Gastroesophageal sphincter (tissue), 4 donors: ENCODE results near the gene FNDC3B. TPM values are rescaled to one million over a fixed set of nuclear protein-coding genes. Genes with fewer than 3 reads are reported as not detected.
"Not testable (repeated sequence)": the region's sequence is repeated elsewhere in the genome, so short reads cannot be mapped to it uniquely, and the experiment has no call there.

Experiments
- ATAC-seq: fragments of 150-250 bp; one replicate; pipeline ENCODE4 v1.9.1; 2016; ENCODE audit warnings: mild to moderate bottlenecking, moderate library complexity
- H3K27ac ChIP-seq, 4 donors: fragments of 200-600 bp; sonication (generic) in 3 of 4; 1 replicate in 3 of 4; 2 replicates in 1 of 4; pipeline ENCODE4 v1.5.1; 2016 to 2019
- H3K27me3 ChIP-seq: fragments of 200-600 bp; sonication (generic); one replicate; pipeline ENCODE4 v1.5.1; 2019
- H3K36me3 ChIP-seq, 2 donors: fragments of 200-600 bp; sonication (generic); one replicate each; pipeline ENCODE4 v1.5.1; 2019; ENCODE audit warnings: control low read depth in 1 of 2
- H3K4me1 ChIP-seq, 3 donors: fragments of 200-600 bp; sonication (generic); 1 replicate in 2 of 3; 2 replicates in 1 of 3; pipeline ENCODE4 v1.5.1; 2016 to 2019; ENCODE audit warnings: control low read depth in 2 of 3
- H3K4me3 ChIP-seq, 2 donors: fragments of 200-600 bp; sonication (generic); one replicate each; pipeline ENCODE4 v1.5.1; 2019; ENCODE audit warnings: mild to moderate bottlenecking in 1 of 2, moderate library complexity in 1 of 2
- H3K9me3 ChIP-seq, 3 donors: fragments of 200-600 bp; sonication (generic); one replicate each; pipeline ENCODE4 v1.5.1; 2017 to 2019; ENCODE audit warnings: control low read depth in 2 of 3
- CTCF ChIP-seq, 4 experiments: fragments of 200-600 bp in 2 of 4; fragments of 450-650 bp in 2 of 4; sonication (generic) in 1 of 4; IDR thresholded peaks; one replicate each; pipeline ENCODE4 v1.5.1; 2017 to 2019; ENCODE audit warnings: antibody characterized with exemption in 4 of 4, mild to moderate bottlenecking in 2 of 4, moderate library complexity in 2 of 4
- EP300 ChIP-seq: sonication (generic); formaldehyde crosslinking; IDR thresholded peaks from one replicate; pipeline ENCODE4 v1.6.1; 2017; ENCODE audit warnings: antibody characterized with exemption, mild to moderate bottlenecking
- POLR2A ChIP-seq, 2 donors: fragments of 450-650 bp; IDR thresholded peaks; one replicate each; pipeline ENCODE4 v1.6.1; 2017; ENCODE audit warnings: antibody characterized with exemption in 2 of 2, mild to moderate bottlenecking in 2 of 2, moderate library complexity in 1 of 2
- POLR2AphosphoS5 ChIP-seq: sonication (generic); formaldehyde crosslinking; IDR thresholded peaks from one replicate; pipeline ENCODE4 v1.6.1; 2017; ENCODE audit warnings: antibody characterized with exemption
- WGBS, 2 donors: methylation state at CpG; one replicate each; pipeline ENCODE4 v1.1.5; 2018; ENCODE audit warnings: low coverage in 1 of 2; 5-methylcytosine and 5-hydroxymethylcytosine counted together
- total RNA-seq, 4 donors: library from RNA; depleted of rRNA; stranded (reverse); fragments of >200 nt; gene quantifications; one replicate each; pipeline ENCODE4 v1.1.0, GENCODE V29; 2016

The FNDC3B gene
- total RNA-seq = 10 to 100 TPM; 53.1 to 97.2 (median 70.8) TPM

GRCh38 chr3:172039436-172040077, at the start of gene FNDC3B:
Gene FNDC3B, plus strand, starts transcription at chr3:172039578. Its CDS starts 72,902 bp downstream, at chr3:172112480.
- WGBS, 2 donors = 0% methylated on average over 5 of the region's 59 CpGs; no CpG with 5 or more reads in 1 of the 2 donors
- Histone ChIP-seq H3K27me3 (no peaks in the 10 kb centered on the region), H3K27ac (peak within 1 kb of the TSS; percentile 95 to 99 (median 98)), H3K9me3 (no peaks in the 10 kb centered on the region), H3K4me3 (peak within 1 kb of the TSS; percentile 93 to 99), H3K36me3 (no peaks in the 10 kb centered on the region), H3K4me1 (peaks cover 0 to 41% (median 15%) of the 10 kb centered on the region in 3 donors)
- TF ChIP-seq POLR2A (IDR thresholded peaks at IDR 0.05) (peak; percentile 86), CTCF (IDR thresholded peaks at IDR 0.05) (peak in 1 of 4 experiments; percentile 16), EP300 (no peak), POLR2AphosphoS5 (peak; percentile 88)
- ATAC-seq = peak; percentile 87

GRCh38 chr3:171990239-171990638, 49.1 kb upstream of the FNDC3B start:
- H3K4me1 ChIP-seq, H3K9me3 ChIP-seq, H3K4me3 ChIP-seq, H3K27me3 ChIP-seq, ATAC-seq, H3K27ac ChIP-seq, H3K36me3 ChIP-seq: not testable (repeated sequence)
- 94 to 95% methylated on average over 2 to 3 of the region's 3 CpGs for WGBS, 2 donors

GRCh38 chr3:171991166-171991565, 48.2 kb upstream of the FNDC3B start:
- H3K4me3 ChIP-seq = no peak overlapping the region
- TF ChIP-seq CTCF (IDR thresholded peaks at IDR 0.05) (no peak), EP300 (no peak), POLR2A (IDR thresholded peaks at IDR 0.05) (no peak), POLR2AphosphoS5 (no peak)
- no peak overlapping the region for H3K27ac ChIP-seq
- no peaks in the 10 kb centered on the region for H3K36me3 ChIP-seq
- 61 to 78% methylated on average over 3 of the region's 3 CpGs for WGBS, 2 donors
- no peaks in the 10 kb centered on the region for H3K4me1 ChIP-seq
- peaks cover 0 to 3% (median 0%) of the 10 kb centered on the region in 3 donors for H3K9me3 ChIP-seq
- no peak for ATAC-seq
- no peaks in the 10 kb centered on the region for H3K27me3 ChIP-seq

DNA sequence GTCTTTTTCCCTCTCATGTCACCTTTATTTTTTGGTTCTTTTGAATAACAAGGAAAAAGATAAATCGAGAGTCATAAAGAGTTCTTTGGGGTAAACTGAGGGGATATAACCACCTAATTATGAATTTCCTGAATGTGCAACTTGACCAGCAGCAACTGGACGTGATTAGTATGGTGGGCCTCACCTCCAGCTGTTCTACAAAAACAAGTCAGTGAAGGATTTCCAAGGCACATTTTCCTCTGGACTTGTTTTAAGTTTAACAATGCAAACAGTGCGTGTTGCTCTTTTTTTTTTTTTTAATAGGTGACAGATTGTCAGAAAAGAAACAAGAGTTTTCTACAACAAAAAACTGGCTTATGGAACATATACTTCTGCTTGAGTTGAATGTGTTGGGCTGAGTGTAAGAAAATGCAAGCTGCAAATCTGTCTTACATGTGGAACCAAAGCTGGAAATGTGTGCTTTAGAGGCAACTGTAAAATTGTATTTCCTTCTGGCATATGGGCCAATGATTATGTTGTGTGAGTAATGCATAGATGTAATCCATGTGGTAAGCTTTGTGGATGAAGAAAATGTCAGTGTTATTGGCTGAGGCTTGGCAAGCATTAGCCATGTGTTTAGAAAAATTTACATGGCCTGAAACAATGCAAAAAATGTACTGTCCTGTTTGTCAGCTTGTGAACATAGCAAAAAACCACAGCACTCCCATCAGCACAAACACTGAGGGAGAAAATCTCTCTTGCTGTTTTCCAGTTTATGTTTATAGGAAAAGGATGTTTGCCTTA, 44.5 kb upstream of the FNDC3B start:
- Histone ChIP-seq H3K4me3 (no peak overlapping the region), H3K36me3 (no peaks in the 10 kb centered on the region), H3K27ac (no peak overlapping the region), H3K27me3 (no peaks in the 10 kb centered on the region), H3K4me1 (no peaks in the 10 kb centered on the region), H3K9me3 (peaks cover 0 to 11% (median 0%) of the 10 kb centered on the region in 3 donors)
- no peak for ATAC-seq
- no peak for TF ChIP-seq CTCF (IDR thresholded peaks at IDR 0.05)
- TF ChIP-seq POLR2AphosphoS5 = no peak
- TF ChIP-seq EP300 = no peak
- TF ChIP-seq POLR2A (IDR thresholded peaks at IDR 0.05) = no peak
- 47 to 79% methylated on average over 3 of the region's 3 CpGs for WGBS, 2 donors

GRCh38 chr3:171995486-171995885, 43.9 kb upstream of the FNDC3B start:
- no peaks in the 10 kb centered on the region for H3K27me3 ChIP-seq
- no peak overlapping the region for H3K4me3 ChIP-seq
- H3K9me3 ChIP-seq = peaks cover 0 to 11% (median 0%) of the 10 kb centered on the region in 3 donors
- H3K27ac ChIP-seq = no peak overlapping the region
- no peaks in the 10 kb centered on the region for H3K36me3 ChIP-seq
- H3K4me1 ChIP-seq = no peaks in the 10 kb centered on the region
- no peak for ATAC-seq
- TF ChIP-seq CTCF (IDR thresholded peaks at IDR 0.05) = no peak
- TF ChIP-seq POLR2AphosphoS5 = no peak
- TF ChIP-seq EP300 = no peak
- no peak for TF ChIP-seq POLR2A (IDR thresholded peaks at IDR 0.05)
